HTR-8/SVneo (cell line): ENCODE data around the gene OR2S2.
"Not testable (repeated sequence)": the region's sequence is repeated elsewhere in the genome, so short reads cannot be mapped to it uniquely, and the experiment has no call there.

ENCODE experiments used
- DNase-seq: peaks from one replicate; pipeline ENCODE4 v3.0.0; 2011; ENCODE audit warnings: low spot score, mixed read lengths; ENCODE audit not compliant: insufficient read length
- FAIRE-seq: peaks from 2 replicates; lab custom pipeline; 2011; peaks lifted over from hg19 to GRCh38; lab: Jason Lieb, UNC

OR2S2 gene, protein sequence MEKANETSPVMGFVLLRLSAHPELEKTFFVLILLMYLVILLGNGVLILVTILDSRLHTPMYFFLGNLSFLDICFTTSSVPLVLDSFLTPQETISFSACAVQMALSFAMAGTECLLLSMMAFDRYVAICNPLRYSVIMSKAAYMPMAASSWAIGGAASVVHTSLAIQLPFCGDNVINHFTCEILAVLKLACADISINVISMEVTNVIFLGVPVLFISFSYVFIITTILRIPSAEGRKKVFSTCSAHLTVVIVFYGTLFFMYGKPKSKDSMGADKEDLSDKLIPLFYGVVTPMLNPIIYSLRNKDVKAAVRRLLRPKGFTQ

DNA sequence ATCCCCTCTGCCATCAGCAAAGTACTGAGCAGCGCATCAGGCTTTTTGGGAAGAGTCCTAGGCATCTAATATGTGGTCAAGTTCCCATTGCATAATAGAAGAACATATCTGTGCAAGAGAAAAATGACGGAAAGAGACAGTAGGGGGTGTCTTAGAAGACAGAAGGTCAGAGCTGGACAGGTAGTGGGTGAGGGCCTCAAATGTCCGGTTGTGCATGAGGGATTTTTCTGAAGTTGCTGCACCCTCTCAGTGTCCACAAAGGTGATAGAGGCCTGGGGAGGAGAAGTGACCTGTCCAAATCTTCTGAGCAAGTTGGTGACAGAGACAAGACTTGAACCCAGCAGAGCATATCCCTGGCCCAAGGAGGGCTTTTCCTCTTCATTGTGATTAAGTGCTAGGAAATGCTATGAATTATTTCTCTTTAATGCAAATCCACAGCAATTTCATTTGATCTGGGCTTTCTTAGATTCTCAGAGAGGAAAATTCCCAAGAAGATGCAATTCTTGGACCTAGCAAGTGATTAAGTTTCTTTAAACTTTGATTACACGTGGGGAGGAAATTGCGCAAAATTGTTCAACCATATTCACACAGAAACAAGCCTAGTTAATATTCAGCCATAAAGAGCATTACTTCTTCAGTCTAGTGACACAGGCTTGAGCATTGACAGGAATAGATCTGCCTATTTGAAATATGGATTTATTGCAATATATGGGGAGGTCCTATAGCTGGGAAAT lies at the start of gene OR2S2:
TSS of gene OR2S2 (minus strand) at position 51 of the 734 bp plus-strand sequence. CDS start 56 bp downstream, outside the sequence.
- DNase-seq (no peak), FAIRE-seq (no peak)

DNA sequence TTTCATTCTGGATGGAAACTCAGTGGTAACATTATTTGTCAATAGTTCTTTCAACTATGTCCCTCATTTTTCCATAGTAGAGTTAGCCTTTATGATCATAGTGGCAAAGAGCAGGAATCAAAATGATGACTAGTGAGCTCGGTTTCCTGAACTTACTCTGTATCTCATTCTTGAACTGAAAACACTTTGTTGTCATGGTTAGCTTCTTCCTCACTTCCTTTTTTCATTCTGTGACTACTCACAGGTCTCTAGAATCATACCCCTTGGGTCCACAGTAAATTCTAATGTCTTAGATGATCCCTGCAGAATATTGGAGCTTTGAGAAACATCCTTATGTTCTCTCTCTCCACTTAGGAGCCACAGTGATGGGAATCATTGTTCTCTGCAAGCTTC lies 49.4 kb upstream of the OR2S2 start:
- no peak for DNase-seq
- no peak for FAIRE-seq

DNA sequence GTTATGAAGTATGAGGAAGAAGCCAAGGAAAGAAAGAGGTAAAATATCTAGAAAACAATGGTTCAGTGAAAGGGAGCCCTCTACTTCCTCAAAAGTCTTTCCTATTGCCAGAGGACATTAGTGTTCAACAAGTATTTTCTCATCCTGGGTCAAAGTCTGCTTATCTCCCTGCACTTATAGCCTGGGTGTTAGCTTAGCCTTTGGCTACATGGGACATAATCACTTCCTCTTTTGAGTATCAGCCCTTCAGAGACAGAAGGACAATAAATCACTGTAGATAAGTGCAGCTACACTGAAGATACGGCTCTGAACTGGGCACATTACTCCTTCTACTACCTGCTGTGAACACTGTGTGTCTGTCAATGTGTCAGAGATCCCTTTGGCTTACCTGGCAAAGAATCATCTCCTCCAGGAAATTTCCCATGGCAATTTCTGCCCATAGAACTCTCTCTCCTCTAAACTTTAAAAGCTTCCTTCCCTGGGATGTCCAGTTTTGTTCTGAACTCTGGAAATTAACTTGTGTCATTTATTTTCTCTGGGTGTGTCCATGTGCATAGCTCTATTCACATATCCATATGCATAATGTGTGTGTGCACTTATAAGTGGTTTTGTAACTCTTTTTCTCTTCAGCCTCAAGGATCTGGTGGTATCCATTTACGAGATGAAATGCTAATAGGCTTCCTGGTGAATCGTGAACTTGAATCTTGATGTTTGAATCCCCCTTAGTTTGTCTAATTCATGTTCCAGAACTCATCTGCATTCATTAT lies 48.8 kb upstream of the OR2S2 start:
- DNase-seq (no peak), FAIRE-seq (no peak)

DNA sequence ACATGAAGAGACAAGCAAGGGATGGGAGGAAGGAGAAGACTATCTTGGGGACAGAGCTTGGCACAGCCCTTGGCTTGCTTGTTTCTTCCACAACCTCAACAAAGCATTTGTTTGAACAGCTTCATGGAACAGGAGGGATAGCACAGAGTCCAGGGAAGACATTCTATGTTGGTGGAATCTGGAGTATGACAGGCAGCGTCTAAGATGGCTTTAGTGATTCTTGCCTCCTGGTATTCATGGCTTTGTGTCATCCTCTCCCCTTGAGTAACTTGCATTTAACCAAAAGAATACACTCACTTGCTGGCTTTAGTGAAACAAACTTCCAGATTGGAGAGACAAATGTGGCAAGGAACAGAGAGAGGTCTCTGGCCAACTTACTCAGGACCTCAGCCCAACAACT lies 47.9 kb upstream of the OR2S2 start:
- FAIRE-seq: no peak
- DNase-seq: no peak

DNA sequence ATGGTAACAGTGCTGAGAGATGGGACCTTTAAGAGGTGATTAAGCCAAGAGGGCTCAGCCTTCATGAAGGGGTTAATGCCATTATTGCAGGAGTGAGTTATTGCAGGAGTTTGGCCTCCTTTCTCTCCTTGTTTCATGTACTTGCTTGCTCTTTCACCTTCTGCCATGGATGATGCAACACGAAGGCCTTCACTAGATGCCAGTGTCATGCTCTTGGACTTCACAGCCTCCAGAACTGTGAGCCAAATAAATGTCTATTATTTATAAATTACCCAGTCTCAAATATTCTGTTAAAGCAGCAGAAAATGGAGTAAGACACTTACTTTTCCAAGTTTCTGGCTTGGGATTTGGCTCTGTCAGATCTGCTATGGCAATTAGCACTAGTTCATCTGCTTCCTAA lies 40.4 kb upstream of the OR2S2 start:
- no peak for DNase-seq

DNA sequence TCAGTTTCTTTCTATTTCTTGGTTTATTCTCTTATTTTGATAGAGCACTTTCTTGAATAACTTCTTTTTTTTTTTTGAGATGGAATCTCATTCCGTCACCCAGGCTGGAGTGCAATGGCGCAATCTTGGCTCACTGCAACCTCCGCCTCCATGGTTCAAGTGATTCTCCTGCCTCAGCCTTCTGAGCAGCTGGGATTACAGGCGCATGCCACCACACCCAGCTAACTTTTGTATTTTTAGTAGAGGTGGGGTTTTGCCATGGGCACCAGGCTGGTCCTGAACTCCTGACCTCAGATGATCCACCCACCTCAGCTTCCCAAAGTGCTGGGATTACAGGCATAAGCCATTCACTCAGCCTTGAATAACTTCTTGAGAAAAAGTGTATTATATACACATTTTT lies 39.1 kb upstream of the OR2S2 start:
- not testable (repeated sequence) for DNase-seq, FAIRE-seq

More for the DNA sequence above, 40.4 kb upstream of the OR2S2 start:
- no peak for FAIRE-seq

DNA sequence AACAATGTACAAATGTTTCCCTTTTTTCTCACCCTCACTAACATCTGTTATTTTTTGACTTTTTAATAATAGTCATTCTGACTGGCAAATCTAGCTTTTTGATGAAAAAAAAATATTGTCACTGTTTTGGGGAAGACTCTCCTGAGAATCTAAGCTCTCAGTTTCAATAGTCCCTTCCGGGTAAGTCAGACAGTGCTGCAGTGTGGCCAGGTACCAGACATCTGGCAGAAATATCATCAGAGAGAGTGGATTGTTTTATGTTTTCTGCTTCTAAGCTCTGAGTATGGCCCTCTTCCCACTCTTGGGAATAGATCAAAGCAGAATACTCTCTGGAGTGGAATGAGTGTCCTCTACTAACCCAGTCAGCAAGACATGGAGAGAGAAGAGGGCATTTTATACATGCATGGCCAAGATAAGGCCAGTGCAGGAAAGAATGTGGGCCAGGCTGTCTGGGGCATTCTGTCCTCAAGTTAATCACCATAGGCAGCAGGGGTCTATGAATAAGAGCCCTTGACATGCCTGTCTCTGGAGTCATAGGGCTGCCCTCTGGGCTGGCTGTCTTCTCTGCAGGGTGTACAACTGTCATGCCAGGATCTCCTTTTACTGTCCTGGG lies 38.5 kb upstream of the OR2S2 start:
- FAIRE-seq (no peak), DNase-seq (no peak)

DNA sequence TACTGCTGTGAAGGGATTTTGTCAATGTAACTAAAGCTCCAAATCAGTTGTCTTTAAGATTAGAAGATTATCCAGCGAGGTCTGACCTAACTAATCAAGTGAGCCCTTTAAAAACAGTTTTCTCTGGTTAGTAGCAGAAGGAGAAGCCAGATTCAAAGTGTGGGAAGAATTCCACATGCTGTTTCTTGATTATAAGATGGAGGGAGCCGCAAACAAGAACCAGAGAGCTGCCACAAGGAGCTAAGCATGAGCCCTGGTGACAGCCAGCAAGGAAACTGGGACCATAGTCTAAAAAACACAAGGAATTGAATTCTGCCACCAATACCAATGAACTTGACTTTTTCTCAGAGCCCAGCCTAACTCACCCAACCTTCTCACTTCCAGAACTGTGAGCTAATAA lies 37.0 kb upstream of the OR2S2 start:
- DNase-seq (no peak), FAIRE-seq (no peak)

DNA sequence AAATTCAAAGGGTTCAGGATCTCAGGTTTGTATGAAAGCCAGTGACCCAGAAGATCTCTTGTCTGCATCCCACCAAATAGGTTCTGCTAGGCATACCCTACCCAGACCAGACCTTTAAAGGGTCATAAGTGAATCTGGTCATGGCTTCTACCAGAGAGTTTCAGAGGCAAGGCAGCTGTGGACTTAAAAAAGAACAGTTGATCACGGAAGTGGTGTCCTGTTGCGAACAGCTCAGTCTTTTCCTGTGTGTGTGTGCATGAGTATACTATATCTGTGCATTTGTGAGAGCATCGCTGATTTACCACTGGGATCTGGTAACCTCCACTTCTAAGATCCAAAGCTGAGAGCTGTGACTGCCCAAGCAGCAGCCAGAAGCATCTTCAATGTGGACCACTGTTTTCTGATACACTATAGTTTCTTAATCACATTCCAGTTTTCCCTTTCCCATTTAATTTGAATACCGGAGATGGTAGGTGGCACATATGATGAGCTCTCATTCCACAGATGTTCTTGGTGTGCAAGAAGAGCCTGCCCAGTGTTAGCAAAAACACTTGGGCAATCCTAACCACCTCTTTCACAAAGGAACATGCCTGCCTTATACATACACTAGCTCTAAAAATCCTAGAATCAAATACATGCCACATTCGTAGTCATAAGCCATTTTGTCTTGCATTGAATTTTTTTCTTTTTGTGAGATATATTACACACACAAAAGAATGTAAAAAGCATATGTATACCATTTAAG lies 36.2 kb upstream of the OR2S2 start:
- DNase-seq (no peak), FAIRE-seq (no peak)

DNA sequence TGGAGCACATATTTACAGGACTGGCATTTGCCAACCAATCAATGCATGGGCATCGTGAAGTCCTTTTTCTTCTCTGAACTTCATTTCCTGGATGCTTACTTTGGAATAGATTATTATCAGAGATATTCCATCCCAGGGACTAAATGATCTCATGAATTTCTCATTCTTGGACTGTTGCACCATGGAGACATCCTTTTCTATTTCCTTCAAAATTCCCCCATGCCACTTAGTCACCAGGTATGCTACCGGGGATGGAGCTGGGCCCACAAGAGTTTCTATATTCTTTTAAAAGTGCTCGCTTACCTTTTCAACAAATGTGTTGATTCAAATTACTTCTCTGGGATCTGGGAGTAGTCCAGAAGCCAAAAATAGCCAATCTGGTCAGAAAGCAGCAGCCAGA lies 35.2 kb upstream of the OR2S2 start:
- not testable (repeated sequence) for FAIRE-seq, DNase-seq

DNA sequence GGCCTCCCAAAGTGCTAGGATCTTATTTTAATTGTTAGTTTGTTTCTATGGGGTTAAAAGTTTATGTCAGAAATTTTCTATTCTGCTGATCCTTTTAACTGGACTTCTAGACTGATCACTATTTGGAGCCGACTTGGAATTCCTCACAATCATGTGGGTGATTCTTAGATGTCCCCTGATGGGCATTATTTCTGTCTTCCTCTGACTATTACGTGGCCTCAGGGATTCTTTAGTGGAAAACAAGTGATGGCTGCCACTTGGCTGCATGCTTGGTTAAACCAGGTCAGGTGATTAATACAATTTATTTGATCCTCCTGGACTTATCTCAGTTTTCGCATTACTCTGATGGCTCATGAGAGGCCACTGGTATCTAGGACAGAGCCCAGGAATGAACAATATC lies 32.2 kb upstream of the OR2S2 start:
- FAIRE-seq: no peak

DNA sequence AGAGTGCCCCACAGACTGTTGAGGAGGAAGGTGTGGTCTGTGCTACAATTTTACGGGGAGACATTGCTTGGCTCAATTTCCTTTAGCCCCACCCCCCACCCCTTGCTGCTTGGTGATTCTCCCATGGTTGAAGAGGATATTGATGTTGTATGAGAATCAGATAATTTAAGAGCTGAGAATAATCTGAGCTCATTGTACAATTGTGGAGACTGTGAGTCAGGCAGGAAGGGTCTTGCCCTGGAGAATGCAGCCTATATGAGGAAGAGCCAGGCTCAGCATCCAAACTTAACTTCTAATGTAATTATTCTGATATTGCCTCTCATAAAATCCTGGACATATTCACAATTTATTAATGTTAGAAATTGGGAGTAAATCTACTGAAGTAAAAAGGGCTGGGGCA lies 26.1 kb upstream of the OR2S2 start:
- FAIRE-seq: no peak
- DNase-seq: no peak

More for the DNA sequence above, 32.2 kb upstream of the OR2S2 start:
- no peak for DNase-seq

DNA sequence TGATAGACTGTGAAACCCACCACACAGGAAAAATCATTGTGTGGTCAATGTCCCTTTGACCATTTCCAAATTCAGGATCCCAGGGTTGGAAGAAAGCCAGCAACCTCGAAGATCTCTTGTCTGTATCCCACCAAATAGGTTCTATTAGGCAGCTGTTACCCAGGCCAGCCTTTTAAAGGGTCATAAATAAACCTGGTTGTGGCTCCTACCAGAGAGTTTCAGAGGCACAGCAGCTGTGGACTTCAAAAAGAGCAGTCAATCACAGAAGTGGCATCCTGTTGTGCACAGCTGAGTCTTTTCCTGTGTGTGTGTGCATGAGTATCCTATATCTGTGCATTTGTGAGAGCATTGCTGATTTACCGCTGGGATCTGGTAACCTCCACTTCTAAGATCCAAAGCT lies 23.7 kb upstream of the OR2S2 start:
- no peak for DNase-seq
- FAIRE-seq: no peak

DNA sequence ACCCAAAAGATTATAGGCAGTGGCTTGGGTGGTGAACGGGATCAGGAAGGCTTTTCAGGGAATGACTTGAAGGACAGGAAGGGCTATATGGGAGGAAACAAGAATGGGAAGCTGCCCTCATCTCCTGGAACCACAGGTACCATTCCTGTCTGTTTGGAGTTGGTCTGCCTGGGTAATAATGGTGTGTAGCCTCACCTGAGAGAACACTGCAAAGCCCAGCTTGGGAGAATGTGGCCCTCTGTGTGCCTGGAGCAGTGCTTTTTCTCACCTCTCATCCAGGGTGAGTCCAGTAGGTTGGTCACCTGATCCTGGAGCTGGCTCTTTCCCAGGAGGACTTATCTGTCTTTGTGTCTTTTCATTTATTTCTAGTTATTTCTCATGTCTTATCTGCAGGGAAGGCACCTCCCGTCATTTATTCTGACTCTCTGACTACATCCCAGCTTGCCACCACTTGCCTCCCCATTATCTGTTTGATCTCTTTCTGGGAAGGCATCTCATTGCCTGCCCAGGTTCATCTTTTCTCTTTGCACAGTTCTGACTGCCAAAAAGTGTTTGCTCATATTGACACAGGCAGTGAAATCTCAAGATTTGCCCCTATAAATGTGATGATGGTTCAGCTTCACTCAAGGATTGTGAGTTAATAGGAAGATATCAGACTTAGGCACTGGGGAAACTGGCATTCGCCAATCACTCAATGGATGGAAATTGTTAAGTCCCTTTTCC lies 22.5 kb upstream of the OR2S2 start:
- no peak for DNase-seq

DNA sequence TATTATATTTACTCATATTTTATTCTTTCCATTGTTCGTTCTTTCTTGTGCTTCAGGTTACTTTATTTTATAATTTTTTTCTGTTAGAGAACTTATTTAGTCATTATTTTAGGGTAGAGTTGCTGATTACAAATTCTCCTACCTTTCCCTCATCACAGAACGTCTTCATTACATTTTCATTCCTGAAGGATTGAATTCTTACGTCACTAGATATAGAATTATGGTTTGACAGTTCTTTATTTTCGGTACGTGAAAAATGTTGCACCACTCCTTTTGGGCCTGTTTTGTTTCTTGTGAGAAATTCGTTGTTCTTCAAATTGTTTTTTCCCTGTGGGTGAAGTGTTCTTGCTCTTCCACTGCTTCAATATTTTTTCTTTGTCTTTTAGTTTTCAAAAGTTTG lies 20.8 kb upstream of the OR2S2 start:
- no peak for DNase-seq
- FAIRE-seq: no peak

More for the DNA sequence above, 22.5 kb upstream of the OR2S2 start:
- FAIRE-seq: no peak

DNA sequence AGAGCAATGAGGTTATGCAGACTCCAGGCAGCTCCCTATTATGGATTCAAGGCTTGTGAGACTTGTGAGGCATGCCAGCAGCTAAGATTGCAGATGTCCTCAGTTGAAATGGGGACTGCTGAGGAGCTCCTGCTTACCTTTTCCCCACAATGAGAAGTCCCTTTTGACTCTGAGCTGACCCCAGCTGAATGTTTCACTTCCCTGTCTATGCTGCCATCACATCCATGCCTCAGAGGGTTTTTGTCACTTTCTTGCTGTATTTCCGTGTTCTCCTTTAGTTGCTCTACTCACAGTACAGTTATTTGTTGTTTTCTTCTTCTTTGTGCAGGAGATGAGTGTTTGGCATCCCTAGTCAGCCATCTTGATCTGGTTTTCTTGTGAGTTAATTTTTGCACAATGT lies 18.8 kb upstream of the OR2S2 start:
- DNase-seq (no peak), FAIRE-seq (no peak)

DNA sequence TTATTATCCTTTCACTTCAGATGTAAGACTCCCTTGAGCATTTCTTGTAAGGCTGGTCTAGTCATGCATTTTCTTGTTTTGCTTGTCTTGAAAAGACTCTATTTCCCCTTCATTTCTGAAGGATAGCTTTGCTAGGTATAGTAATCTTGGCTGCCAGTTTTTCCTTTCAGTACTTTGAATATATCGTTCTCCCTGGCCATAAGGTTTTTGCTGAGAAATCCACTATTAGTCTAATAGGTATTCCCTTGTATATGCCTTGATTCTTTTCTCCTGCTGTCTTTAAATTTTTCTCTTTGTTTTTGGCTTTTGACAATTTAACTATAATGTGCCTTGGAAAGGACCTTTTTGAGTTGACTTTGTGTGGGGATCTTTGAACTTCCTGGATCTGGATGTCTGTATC lies 16.8 kb upstream of the OR2S2 start:
- DNase-seq (no peak), FAIRE-seq (no peak)

DNA sequence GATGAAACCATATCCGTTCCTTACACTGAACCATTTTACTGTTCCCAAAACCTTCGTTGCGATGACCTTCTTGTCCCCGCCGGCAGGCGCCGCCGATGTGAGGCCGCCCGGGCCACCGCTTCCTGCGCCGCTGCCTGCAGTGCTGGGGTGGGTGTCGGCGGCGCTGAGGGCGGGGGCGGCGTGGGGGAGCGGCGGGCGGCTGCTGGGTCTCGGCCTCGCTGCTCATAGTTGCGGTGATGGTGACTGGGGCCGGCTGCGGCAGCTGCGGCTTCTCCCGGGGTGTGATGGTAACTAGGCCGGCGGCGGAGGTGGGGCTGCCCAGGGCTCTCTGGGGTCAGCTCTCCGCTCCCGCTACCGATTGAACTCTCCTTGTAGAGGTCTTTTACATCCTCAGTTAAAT lies 14.1 kb upstream of the OR2S2 start:
- FAIRE-seq (no peak), DNase-seq (no peak)

DNA sequence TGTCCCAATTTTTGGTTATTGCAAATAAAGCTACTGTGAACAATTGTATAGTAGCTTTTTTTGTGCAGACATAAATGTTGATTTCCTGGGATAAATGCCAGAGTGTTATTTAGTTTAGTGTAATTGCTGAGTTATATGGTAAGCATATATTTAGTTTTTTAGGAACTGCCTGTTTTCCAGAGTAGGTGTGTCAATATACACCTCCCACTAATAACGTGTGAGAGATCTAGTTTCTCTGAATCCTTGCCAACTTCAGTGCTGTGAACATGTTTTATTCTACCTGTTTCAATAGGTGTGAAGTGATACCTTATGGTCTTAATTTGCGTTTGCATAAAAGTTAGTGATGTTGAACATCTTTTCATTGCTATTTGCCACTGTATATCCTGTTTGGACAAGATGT lies 9.1 kb upstream of the OR2S2 start:
- DNase-seq: no peak
- no peak for FAIRE-seq
